SK-N-SH (cell line): ENCODE data around the gene GLUL. TPM values are rescaled to one million over a fixed set of nuclear protein-coding genes. Genes with fewer than 3 reads are reported as not detected.

Experiments
- CTCF ChIA-PET: fragments of 300-600, 350-600 bp; formaldehyde crosslinking; extraction: SDS; loops from one replicate; lab custom pipeline; 2021; lab: Yijun Ruan, JAX
- POLR2A ChIA-PET: fragments of 350-600 bp; sonication (Branson Sonifier 250); formaldehyde crosslinking; extraction: SDS; loops from one replicate; lab custom pipeline; 2020; ENCODE audit warnings: antibody characterized with exemption, inconsistent platforms; lab: Yijun Ruan, JAX
- DNase-seq: peaks from one replicate; pipeline ENCODE4 v3.0.0; 2012
- H2AFZ ChIP-seq: fragments of 200-600 bp; sonication (generic); 2 replicates; pipeline ENCODE4 v1.8.1; 2016; ENCODE audit warnings: antibody characterized with exemption, mild to moderate bottlenecking, low read depth
- H3F3A ChIP-seq: fragments of 200-600 bp; sonication (generic); replicated peaks from 2 replicates; pipeline ENCODE3; 2016; ENCODE audit warnings: antibody characterized with exemption, mild to moderate bottlenecking; ENCODE audit not compliant: insufficient read depth
- H3K27ac ChIP-seq, 2 experiments: fragments of 200-500 bp in 1 of 2; fragments of 200-600 bp in 1 of 2; sonication (Bioruptor generic) in 1 of 2; sonication (generic), shearing (Covaris generic) in 1 of 2; 2 replicates each; pipeline versions ENCODE4 v1.5.1 to v1.6.1; 2014 to 2016; ENCODE audit warnings: low read depth in 2 of 2, inconsistent platforms in 1 of 2, low read length in 1 of 2, mild to moderate bottlenecking in 1 of 2, mixed read lengths in 1 of 2
- H3K27me3 ChIP-seq: fragments of 200-600 bp; sonication (generic), shearing (Covaris generic); 2 replicates; pipeline ENCODE4 v1.6.1; 2016; ENCODE audit warnings: mixed run types; ENCODE audit not compliant: insufficient read depth
- H3K36me3 ChIP-seq, 2 experiments: fragments of 200-500 bp in 1 of 2; fragments of 200-600 bp in 1 of 2; sonication (Bioruptor generic) in 1 of 2; sonication (generic) in 1 of 2; replicated peaks in 1 of 2; 2 replicates each; pipeline versions ENCODE3 to v1.5.1; 2014 to 2016; ENCODE audit warnings: low read length in 1 of 2, mild to moderate bottlenecking in 1 of 2; ENCODE audit not compliant: insufficient read depth in 2 of 2, control insufficient read depth in 1 of 2
- H3K4me1 ChIP-seq, 2 experiments: fragments of 200-500 bp in 1 of 2; fragments of 200-600 bp in 1 of 2; sonication (Bioruptor generic) in 1 of 2; sonication (generic), shearing (Covaris generic) in 1 of 2; 2 replicates each; pipeline versions ENCODE4 v1.5.1 to v1.6.1; 2014 to 2016; ENCODE audit warnings: low read depth in 1 of 2, low read length in 1 of 2, mixed run types in 1 of 2; ENCODE audit not compliant: insufficient read depth in 2 of 2, control insufficient read depth in 1 of 2
- H3K4me2 ChIP-seq: fragments of 200-600 bp; sonication (generic), shearing (Covaris generic); 2 replicates; pipeline ENCODE4 v1.6.1; 2017; ENCODE audit warnings: mixed run types
- H3K4me3 ChIP-seq, 2 experiments: fragments of 200-500 bp in 1 of 2; fragments of 200-600 bp in 1 of 2; sonication (Bioruptor generic) in 1 of 2; sonication (generic), shearing (Covaris generic) in 1 of 2; 2 replicates each; pipeline versions ENCODE4 v1.5.1 to v1.8.1; 2014 to 2016; ENCODE audit warnings: low read depth in 2 of 2, inconsistent platforms in 1 of 2, low read length in 1 of 2, mild to moderate bottlenecking in 1 of 2, mixed read lengths in 1 of 2, moderate library complexity in 1 of 2
- H3K79me2 ChIP-seq: fragments of 200-600 bp; sonication (generic); 2 replicates; pipeline ENCODE4 v1.8.1; 2017; ENCODE audit warnings: mild to moderate bottlenecking; ENCODE audit not compliant: insufficient read depth
- H3K9ac ChIP-seq: fragments of 200-600 bp; sonication (generic); 2 replicates; pipeline ENCODE4 v1.6.1; 2017; ENCODE audit warnings: mixed run types
- H3K9me2 ChIP-seq: fragments of 200-600 bp; sonication (generic); 2 replicates; pipeline ENCODE4 v1.6.1; 2017; ENCODE audit warnings: mixed run types
- H3K9me3 ChIP-seq: fragments of 200-600 bp; sonication (generic); 2 replicates; pipeline ENCODE4 v1.6.1; 2017; ENCODE audit warnings: mixed run types, mild to moderate bottlenecking, moderate library complexity
- H4K20me1 ChIP-seq: fragments of 200-600 bp; sonication (generic); 2 replicates; pipeline ENCODE4 v1.6.1; 2017; ENCODE audit warnings: mild to moderate bottlenecking, mixed run types; ENCODE audit not compliant: insufficient read depth
- CHD2 ChIP-seq: fragments of 150-350 bp; IDR thresholded peaks from 2 replicates; pipeline ENCODE4 v1.6.1; 2018; ENCODE audit warnings: low read length; ENCODE audit not compliant: partially characterized antibody
- ELF1 ChIP-seq: IDR thresholded peaks from 2 replicates; pipeline ENCODE4 v1.4.0; 2012
- EZH2phosphoT487 ChIP-seq: fragments of 200-600 bp; sonication (generic); IDR thresholded peaks from 2 replicates; pipeline ENCODE4 v1.6.1; 2017; ENCODE audit warnings: low read depth, mixed run types, mild to moderate bottlenecking, antibody characterized with exemption, moderate library complexity, borderline replicate concordance
- FOSL2 ChIP-seq: IDR thresholded peaks from 2 replicates; pipeline ENCODE4 v1.4.0; 2012; ENCODE audit warnings: low read depth, mild to moderate bottlenecking, moderate library complexity, borderline replicate concordance
- FOXJ3 ChIP-seq: sonication (generic); formaldehyde crosslinking; IDR thresholded peaks from 2 replicates; pipeline ENCODE4 v1.5.1; 2020; ENCODE audit warnings: mild to moderate bottlenecking, missing genetic modification reagents
- FOXM1 ChIP-seq: IDR thresholded peaks from 2 replicates; pipeline ENCODE4 v1.4.0; 2012; ENCODE audit warnings: low read depth, mild to moderate bottlenecking
- JUND ChIP-seq: IDR thresholded peaks from 2 replicates; pipeline ENCODE4 v1.4.0; 2012
- MEF2A ChIP-seq: IDR thresholded peaks from 2 replicates; pipeline ENCODE4 v1.4.0; 2012; ENCODE audit warnings: low read depth, borderline replicate concordance
- NFIC ChIP-seq: IDR thresholded peaks from 2 replicates; pipeline ENCODE4 v1.4.0; 2012; ENCODE audit warnings: borderline replicate concordance
- RCOR1 ChIP-seq: fragments of 150-350 bp; IDR thresholded peaks from 2 replicates; pipeline ENCODE4 v1.6.1; 2017; ENCODE audit warnings: antibody characterized with exemption, low read length
- RXRA ChIP-seq: IDR thresholded peaks from 2 replicates; pipeline ENCODE4 v1.4.0; 2012; ENCODE audit warnings: low read depth, mild to moderate bottlenecking, borderline replicate concordance
- SIN3A ChIP-seq: IDR thresholded peaks from 2 replicates; pipeline ENCODE4 v1.6.1; 2012; ENCODE audit warnings: low read depth, mild to moderate bottlenecking, low read length, moderate library complexity, borderline replicate concordance
- TAF1 ChIP-seq: IDR thresholded peaks from 2 replicates; pipeline ENCODE4 v1.6.1; 2012; ENCODE audit warnings: low read depth, mild to moderate bottlenecking, low read length, moderate library complexity, borderline replicate concordance
- TCF12 ChIP-seq: IDR thresholded peaks from 2 replicates; pipeline ENCODE4 v1.4.0; 2012
- TEAD4 ChIP-seq: IDR thresholded peaks from 2 replicates; pipeline ENCODE4 v1.4.0; 2012; ENCODE audit warnings: mild to moderate bottlenecking, borderline replicate concordance; ENCODE audit not compliant: insufficient read depth
- WGBS: methylation state at CpG from one replicate; pipeline ENCODE4 v1.1.6; 2017; ENCODE audit warnings: low lambda C conversion rate; 5-methylcytosine and 5-hydroxymethylcytosine counted together
- polyA plus RNA-seq, 3 experiments: library from polyadenylated mRNA; depleted of rRNA; stranded (reverse); fragments of >200 nt; gene quantifications; 2 replicates each; pipeline ENCODE4 v1.2.3, GENCODE V29; 2012
- TF ChIP-seq, protein P1 (sequence below): IDR thresholded peaks from 2 replicates; pipeline ENCODE4 v1.4.0; 2012; ENCODE audit warnings: low read depth
- TF ChIP-seq, protein P2 (sequence below): fragments of 150-350 bp; IDR thresholded peaks from 2 replicates; pipeline ENCODE4 v1.6.1; 2016; ENCODE audit warnings: mild to moderate bottlenecking, low read depth, low read length
- TF ChIP-seq, protein P3 (sequence below): fragments of 150-350 bp; IDR thresholded peaks from 2 replicates; pipeline ENCODE4 v1.6.1; 2017; ENCODE audit warnings: antibody characterized with exemption, low read length, low read depth, borderline replicate concordance
- TF ChIP-seq, protein P4 (sequence below): IDR thresholded peaks from 2 replicates; pipeline ENCODE4; 2012
- TF ChIP-seq, protein P5 (sequence below): IDR thresholded peaks from 2 replicates; pipeline ENCODE4 v1.4.0; 2012; ENCODE audit warnings: low read depth, borderline replicate concordance
- TF ChIP-seq, protein P6 (sequence below): fragments of 200-600 bp; sonication (generic); IDR thresholded peaks from 2 replicates; pipeline ENCODE4 v1.6.1; 2017; ENCODE audit warnings: antibody characterized with exemption, mild to moderate bottlenecking, moderate library complexity

GLUL gene
- polyA plus RNA-seq, 1 of the 3 experiments (the other 2 are of a cell fraction), result 107 TPM

DNA sequence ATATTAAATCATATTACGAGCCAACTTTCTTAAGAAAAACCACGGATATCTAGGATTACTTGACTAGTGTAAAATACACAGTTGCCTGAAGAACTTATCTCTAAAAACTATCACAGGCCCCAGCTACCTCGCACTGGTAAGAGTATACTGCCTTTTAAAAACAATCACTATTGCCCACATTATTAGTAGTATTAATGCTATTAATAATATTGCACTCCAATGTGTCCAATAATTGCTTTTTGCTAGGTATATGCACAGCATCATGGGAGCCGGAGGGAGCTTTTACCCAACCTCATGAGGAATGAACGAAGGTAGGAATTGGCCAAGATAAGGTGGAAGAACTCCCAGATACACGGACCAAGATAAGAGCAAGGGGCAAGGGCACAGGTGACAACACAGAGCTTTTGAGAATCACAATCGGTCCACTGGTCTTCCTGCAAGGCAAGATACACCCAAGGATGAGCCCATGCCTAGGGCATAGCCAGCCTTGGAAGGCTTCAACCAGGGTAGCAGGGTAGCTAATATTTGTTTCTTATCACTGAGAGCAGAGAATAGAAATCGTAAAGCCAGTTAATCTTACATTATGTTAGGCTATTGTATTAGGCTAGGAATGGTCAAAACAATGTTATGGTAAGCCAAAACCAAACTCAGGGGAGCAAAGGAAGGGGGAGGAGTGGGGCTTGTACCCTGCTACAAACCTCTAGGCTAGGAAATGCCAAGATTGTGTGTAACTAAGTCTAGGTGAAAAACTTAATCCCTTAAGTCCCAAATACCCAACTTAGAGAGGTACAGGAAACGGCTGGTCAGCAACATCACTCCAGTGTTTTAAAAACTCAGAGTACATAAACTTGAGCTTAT is 9.4 kb downstream of the GLUL start:
- Histone ChIP-seq H3K4me1 (no peaks in the 10 kb centered on the region), H3K79me2 (peaks cover 3% of the 10 kb centered on the region; the same call in 1 of the 2 replicates), H4K20me1 (no peaks in the 10 kb centered on the region), H2AFZ (no peak overlapping the region), H3K36me3 (peaks cover 35 to 53% of the 10 kb centered on the region in 2 experiments), H3K4me2 (no peak overlapping the region), H3K9ac (no peak overlapping the region), H3K9me3 (no peaks in the 10 kb centered on the region), H3K9me2 (no peaks in the 10 kb centered on the region), H3K27ac (no peak overlapping the region), H3F3A (peaks cover 11% of the 10 kb centered on the region), H3K4me3 (no peak overlapping the region), H3K27me3 (no peaks in the 10 kb centered on the region)
- DNase-seq, result no peak
- TF ChIP-seq, protein P1, sequence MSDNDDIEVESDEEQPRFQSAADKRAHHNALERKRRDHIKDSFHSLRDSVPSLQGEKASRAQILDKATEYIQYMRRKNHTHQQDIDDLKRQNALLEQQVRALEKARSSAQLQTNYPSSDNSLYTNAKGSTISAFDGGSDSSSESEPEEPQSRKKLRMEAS, result no peak
- no peak for TF ChIP-seq RXRA
- no peak for TF ChIP-seq TAF1
- TF ChIP-seq JUND, result no peak
- TF ChIP-seq TCF12, result no peak
- TF ChIP-seq FOXJ3 (CRISPR knock-in tag), result no peak
- no peak for TF ChIP-seq SIN3A
- TF ChIP-seq TEAD4, result no peak
- TF ChIP-seq FOXM1, result no peak
- TF ChIP-seq, protein P2, sequence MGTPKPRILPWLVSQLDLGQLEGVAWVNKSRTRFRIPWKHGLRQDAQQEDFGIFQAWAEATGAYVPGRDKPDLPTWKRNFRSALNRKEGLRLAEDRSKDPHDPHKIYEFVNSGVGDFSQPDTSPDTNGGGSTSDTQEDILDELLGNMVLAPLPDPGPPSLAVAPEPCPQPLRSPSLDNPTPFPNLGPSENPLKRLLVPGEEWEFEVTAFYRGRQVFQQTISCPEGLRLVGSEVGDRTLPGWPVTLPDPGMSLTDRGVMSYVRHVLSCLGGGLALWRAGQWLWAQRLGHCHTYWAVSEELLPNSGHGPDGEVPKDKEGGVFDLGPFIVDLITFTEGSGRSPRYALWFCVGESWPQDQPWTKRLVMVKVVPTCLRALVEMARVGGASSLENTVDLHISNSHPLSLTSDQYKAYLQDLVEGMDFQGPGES, result no peak
- TF ChIP-seq, protein P3, sequence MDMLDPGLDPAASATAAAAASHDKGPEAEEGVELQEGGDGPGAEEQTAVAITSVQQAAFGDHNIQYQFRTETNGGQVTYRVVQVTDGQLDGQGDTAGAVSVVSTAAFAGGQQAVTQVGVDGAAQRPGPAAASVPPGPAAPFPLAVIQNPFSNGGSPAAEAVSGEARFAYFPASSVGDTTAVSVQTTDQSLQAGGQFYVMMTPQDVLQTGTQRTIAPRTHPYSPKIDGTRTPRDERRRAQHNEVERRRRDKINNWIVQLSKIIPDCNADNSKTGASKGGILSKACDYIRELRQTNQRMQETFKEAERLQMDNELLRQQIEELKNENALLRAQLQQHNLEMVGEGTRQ, result no peak
- TF ChIP-seq EZH2phosphoT487, result no peak
- no peak for TF ChIP-seq ELF1
- TF ChIP-seq MEF2A, result no peak
- 88% methylated on average over 9 of the region's 9 CpGs for WGBS
- CTCF ChIA-PET, result interaction anchor here (1.5 to 5.1 kb wide), 5 partner anchors 10 to 301 kb away, joined by 3 to 25 read pairs (median 7); no protein-coding TSS in a partner anchor
- POLR2A ChIA-PET, result no interaction called here

DNA sequence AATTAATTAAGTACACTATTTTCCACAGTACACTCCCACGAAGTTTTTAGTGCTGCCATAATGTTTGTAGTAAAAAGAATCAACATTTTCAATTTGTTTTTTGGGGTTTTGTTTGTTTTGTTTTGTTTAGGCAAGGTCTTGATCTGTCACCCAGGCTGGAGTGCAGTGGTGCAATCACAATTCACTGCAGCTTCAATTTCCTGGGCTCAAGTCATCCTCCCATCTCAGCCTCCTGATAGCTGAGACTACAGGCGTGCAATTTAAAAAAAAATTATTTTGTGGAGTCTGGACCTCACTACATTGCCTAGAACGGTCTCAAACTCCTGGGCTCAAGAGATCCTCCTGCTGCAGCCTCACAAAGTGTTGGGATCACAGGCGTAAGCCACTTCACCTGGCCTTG is 11.4 kb downstream of the GLUL start:
- no peak overlapping the region for H3K4me3 ChIP-seq
- CTCF ChIA-PET, result interaction anchor here (0.8 to 5.1 kb wide), 4 partner anchors 17 to 237 kb away, joined by 3 to 25 read pairs (median 5); no protein-coding TSS in a partner anchor
- peaks cover 11% of the 10 kb centered on the region for H3F3A ChIP-seq
- no peak for DNase-seq
- no peaks in the 10 kb centered on the region for H3K9me3 ChIP-seq
- no peaks in the 10 kb centered on the region for H3K9me2 ChIP-seq
- no peak overlapping the region for H3K9ac ChIP-seq
- 81% methylated on average over 4 of the region's 4 CpGs for WGBS
- H3K36me3 ChIP-seq, result peaks cover 16 to 33% of the 10 kb centered on the region in 2 experiments
- POLR2A ChIA-PET, result no interaction called here
- H3K4me2 ChIP-seq, result no peak overlapping the region
- H3K4me1 ChIP-seq, result no peaks in the 10 kb centered on the region
- no peaks in the 10 kb centered on the region for H4K20me1 ChIP-seq
- no peak overlapping the region for H2AFZ ChIP-seq
- no peaks in the 10 kb centered on the region for H3K79me2 ChIP-seq
- no peak overlapping the region for H3K27ac ChIP-seq
- no peaks in the 10 kb centered on the region for H3K27me3 ChIP-seq
- TF ChIP-seq, protein P4, sequence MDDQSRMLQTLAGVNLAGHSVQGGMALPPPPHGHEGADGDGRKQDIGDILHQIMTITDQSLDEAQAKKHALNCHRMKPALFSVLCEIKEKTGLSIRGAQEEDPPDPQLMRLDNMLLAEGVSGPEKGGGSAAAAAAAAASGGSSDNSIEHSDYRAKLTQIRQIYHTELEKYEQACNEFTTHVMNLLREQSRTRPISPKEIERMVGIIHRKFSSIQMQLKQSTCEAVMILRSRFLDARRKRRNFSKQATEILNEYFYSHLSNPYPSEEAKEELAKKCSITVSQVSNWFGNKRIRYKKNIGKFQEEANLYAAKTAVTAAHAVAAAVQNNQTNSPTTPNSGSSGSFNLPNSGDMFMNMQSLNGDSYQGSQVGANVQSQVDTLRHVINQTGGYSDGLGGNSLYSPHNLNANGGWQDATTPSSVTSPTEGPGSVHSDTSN, result no peak
- TF ChIP-seq RCOR1, result no peak
- TF ChIP-seq, protein P5, sequence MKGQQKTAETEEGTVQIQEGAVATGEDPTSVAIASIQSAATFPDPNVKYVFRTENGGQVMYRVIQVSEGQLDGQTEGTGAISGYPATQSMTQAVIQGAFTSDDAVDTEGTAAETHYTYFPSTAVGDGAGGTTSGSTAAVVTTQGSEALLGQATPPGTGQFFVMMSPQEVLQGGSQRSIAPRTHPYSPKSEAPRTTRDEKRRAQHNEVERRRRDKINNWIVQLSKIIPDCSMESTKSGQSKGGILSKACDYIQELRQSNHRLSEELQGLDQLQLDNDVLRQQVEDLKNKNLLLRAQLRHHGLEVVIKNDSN, result no peak
- TF ChIP-seq, protein P6, sequence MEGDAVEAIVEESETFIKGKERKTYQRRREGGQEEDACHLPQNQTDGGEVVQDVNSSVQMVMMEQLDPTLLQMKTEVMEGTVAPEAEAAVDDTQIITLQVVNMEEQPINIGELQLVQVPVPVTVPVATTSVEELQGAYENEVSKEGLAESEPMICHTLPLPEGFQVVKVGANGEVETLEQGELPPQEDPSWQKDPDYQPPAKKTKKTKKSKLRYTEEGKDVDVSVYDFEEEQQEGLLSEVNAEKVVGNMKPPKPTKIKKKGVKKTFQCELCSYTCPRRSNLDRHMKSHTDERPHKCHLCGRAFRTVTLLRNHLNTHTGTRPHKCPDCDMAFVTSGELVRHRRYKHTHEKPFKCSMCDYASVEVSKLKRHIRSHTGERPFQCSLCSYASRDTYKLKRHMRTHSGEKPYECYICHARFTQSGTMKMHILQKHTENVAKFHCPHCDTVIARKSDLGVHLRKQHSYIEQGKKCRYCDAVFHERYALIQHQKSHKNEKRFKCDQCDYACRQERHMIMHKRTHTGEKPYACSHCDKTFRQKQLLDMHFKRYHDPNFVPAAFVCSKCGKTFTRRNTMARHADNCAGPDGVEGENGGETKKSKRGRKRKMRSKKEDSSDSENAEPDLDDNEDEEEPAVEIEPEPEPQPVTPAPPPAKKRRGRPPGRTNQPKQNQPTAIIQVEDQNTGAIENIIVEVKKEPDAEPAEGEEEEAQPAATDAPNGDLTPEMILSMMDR, result no peak
- TF ChIP-seq NFIC, result no peak
- TF ChIP-seq CHD2, result no peak
- no peak for TF ChIP-seq FOSL2
